DOHH2 (cell line): ENCODE data around the gene MRPL3.
A peak's percentile ranks its signal among the peaks of the same experiment; 100 is the strongest.

Experiments
- H3F3A ChIP-seq: fragments of 200-600 bp; sonication (generic), shearing (Covaris generic); 2 replicates; pipeline ENCODE4 v1.6.0; 2016; ENCODE audit warnings: antibody characterized with exemption, mild to moderate bottlenecking; ENCODE audit not compliant: control insufficient read depth, insufficient read depth
- H3K27ac ChIP-seq: fragments of 200-600 bp; sonication (generic); 2 replicates; pipeline ENCODE4 v1.5.1; 2014; ENCODE audit warnings: low read depth, mild to moderate bottlenecking, low read length, moderate library complexity
- H3K27me3 ChIP-seq: fragments of 200-600 bp; sonication (generic); 2 replicates; pipeline ENCODE4 v1.6.1; 2014; ENCODE audit warnings: mild to moderate bottlenecking, low read length, mixed read lengths; ENCODE audit not compliant: control insufficient read depth
- H3K36me3 ChIP-seq: fragments of 200-600 bp; sonication (generic); 2 replicates; pipeline ENCODE4 v1.6.1; 2014; ENCODE audit warnings: mild to moderate bottlenecking, low read length, moderate library complexity, mixed read lengths; ENCODE audit not compliant: control insufficient read depth
- H3K4me1 ChIP-seq: fragments of 200-600 bp; sonication (generic); 2 replicates; pipeline ENCODE4 v1.6.1; 2014; ENCODE audit warnings: mild to moderate bottlenecking, low read length, mixed read lengths; ENCODE audit not compliant: control insufficient read depth
- H3K4me2 ChIP-seq: fragments of 200-600 bp; sonication (generic); 2 replicates; pipeline ENCODE4 v1.6.0; 2014; ENCODE audit warnings: mild to moderate bottlenecking, low read length, moderate library complexity
- H3K4me3 ChIP-seq: fragments of 200-600 bp; sonication (generic); 2 replicates; pipeline ENCODE4 v1.5.1; 2014; ENCODE audit warnings: mild to moderate bottlenecking, low read length, mixed read lengths
- H3K79me2 ChIP-seq: fragments of 200-600 bp; sonication (generic); 2 replicates; pipeline ENCODE4 v1.6.1; 2014; ENCODE audit warnings: mild to moderate bottlenecking, low read length, mixed read lengths; ENCODE audit not compliant: control insufficient read depth
- H3K9me2 ChIP-seq: fragments of 200-600 bp; sonication (generic); replicated peaks from 2 replicates; pipeline ENCODE4 v1.6.1; 2014; ENCODE audit warnings: mild to moderate bottlenecking, low read length, mixed read lengths; ENCODE audit not compliant: control insufficient read depth
- H3K9me3 ChIP-seq: fragments of 200-600 bp; sonication (generic); 2 replicates; pipeline ENCODE4 v1.6.1; 2014; ENCODE audit warnings: antibody characterized with exemption, low read length, mixed read lengths; ENCODE audit not compliant: control insufficient read depth, insufficient read depth
- H4K20me1 ChIP-seq: fragments of 200-600 bp; sonication (generic); 2 replicates; pipeline ENCODE4 v1.6.0; 2014; ENCODE audit warnings: low read depth, mild to moderate bottlenecking, antibody characterized with exemption, low read length, moderate library complexity; ENCODE audit not compliant: control insufficient read depth, insufficient read depth
- CTCF ChIP-seq: fragments of 200-600 bp; sonication (generic); IDR thresholded peaks from one replicate; pipeline ENCODE4 v1.5.1; 2014; ENCODE audit warnings: antibody characterized with exemption, mild to moderate bottlenecking, low read depth, low read length; ENCODE audit not compliant: poor library complexity, severe bottlenecking
- EZH2phosphoT487 ChIP-seq: fragments of 200-600 bp; sonication (generic); IDR thresholded peaks from 2 replicates; pipeline ENCODE4 v1.6.1; 2017; ENCODE audit warnings: borderline replicate concordance, mild to moderate bottlenecking, antibody characterized with exemption, low read length, moderate library complexity, mixed read lengths

Gene MRPL3

GRCh38 chr3:131549340-131549739 is 46.6 kb upstream of the MRPL3 start:
- TF ChIP-seq EZH2phosphoT487, result no peak
- peak; percentile 53 for TF ChIP-seq CTCF
- Histone ChIP-seq H3K36me3 (no peaks in the 10 kb centered on the region), H3K9me2 (no peaks in the 10 kb centered on the region), H3K27ac (no peak overlapping the region), H3K4me1 (no peaks in the 10 kb centered on the region), H3K4me3 (no peak overlapping the region), H3K27me3 (no peaks in the 10 kb centered on the region), H3K9me3 (no peaks in the 10 kb centered on the region), H3K79me2 (no peaks in the 10 kb centered on the region), H3K4me2 (no peak overlapping the region), H3F3A (no peaks in the 10 kb centered on the region), H4K20me1 (no peaks in the 10 kb centered on the region)

- no peak overlapping the region for H3K4me2 ChIP-seq
- no peaks in the 10 kb centered on the region for H4K20me1 ChIP-seq
- no peaks in the 10 kb centered on the region for H3K4me1 ChIP-seq
- no peaks in the 10 kb centered on the region for H3F3A ChIP-seq
- H3K9me3 ChIP-seq, result no peaks in the 10 kb centered on the region
- no peaks in the 10 kb centered on the region for H3K9me2 ChIP-seq
- no peaks in the 10 kb centered on the region for H3K79me2 ChIP-seq
- no peak overlapping the region for H3K4me3 ChIP-seq
- H3K27ac ChIP-seq, result no peak overlapping the region
- no peaks in the 10 kb centered on the region for H3K27me3 ChIP-seq
- TF ChIP-seq CTCF (no peak), EZH2phosphoT487 (no peak)
- H3K36me3 ChIP-seq, result no peaks in the 10 kb centered on the region
These were observed 44.8 kb upstream of the MRPL3 start for GRCh38 chr3:131547585-131547984.

GRCh38 chr3:131546441-131546840 is 43.7 kb upstream of the MRPL3 start:
- H3K4me1 ChIP-seq, result no peaks in the 10 kb centered on the region
- no peak overlapping the region for H3K4me3 ChIP-seq
- no peaks in the 10 kb centered on the region for H3K9me2 ChIP-seq
- no peaks in the 10 kb centered on the region for H3K79me2 ChIP-seq
- H3K4me2 ChIP-seq, result no peak overlapping the region
- H3F3A ChIP-seq, result no peaks in the 10 kb centered on the region
- H4K20me1 ChIP-seq, result no peaks in the 10 kb centered on the region
- H3K27ac ChIP-seq, result no peak overlapping the region
- H3K36me3 ChIP-seq, result no peaks in the 10 kb centered on the region
- H3K27me3 ChIP-seq, result no peaks in the 10 kb centered on the region
- TF ChIP-seq EZH2phosphoT487 (no peak), CTCF (no peak)
- H3K9me3 ChIP-seq, result no peaks in the 10 kb centered on the region

- Histone ChIP-seq H3K27me3 (no peaks in the 10 kb centered on the region), H3K36me3 (no peaks in the 10 kb centered on the region), H3K9me3 (no peaks in the 10 kb centered on the region), H3K4me1 (no peaks in the 10 kb centered on the region), H4K20me1 (no peaks in the 10 kb centered on the region), H3K9me2 (no peaks in the 10 kb centered on the region), H3K4me3 (no peak overlapping the region), H3K4me2 (no peak overlapping the region), H3F3A (no peaks in the 10 kb centered on the region), H3K27ac (no peak overlapping the region), H3K79me2 (no peaks in the 10 kb centered on the region)
- TF ChIP-seq CTCF (no peak), EZH2phosphoT487 (no peak)
These were observed 41.8 kb upstream of the MRPL3 start for GRCh38 chr3:131544557-131544956.
